Neural crest cell (in vitro differentiated cells): ENCODE measurements around the gene LYZL1. TPM values are rescaled to one million over a fixed set of nuclear protein-coding genes. Genes with fewer than 3 reads are reported as not detected.
"Not testable (repeated sequence)": the region's sequence is repeated elsewhere in the genome, so short reads cannot be mapped to it uniquely, and the experiment has no call there.

Experiments
- DNase-seq: peaks from one replicate; pipeline ENCODE4 v3.0.0; 2021; ENCODE audit warnings: low read depth, mixed read lengths, low spot score
- H3K27ac Mint-ChIP-seq: one replicate; pipeline ENCODE4 v1.8.0; 2021; ENCODE audit warnings: mild to moderate bottlenecking, mixed read lengths; ENCODE audit not compliant: unreplicated experiment
- H3K27me3 Mint-ChIP-seq: 2 replicates; pipeline ENCODE4 v1.8.0; 2021; ENCODE audit warnings: low read depth, mild to moderate bottlenecking, mixed read lengths
- H3K36me3 Mint-ChIP-seq: 2 replicates; pipeline ENCODE4 v1.8.0; 2021; ENCODE audit warnings: low read depth, mild to moderate bottlenecking, mixed read lengths
- H3K4me1 Mint-ChIP-seq: 2 replicates; pipeline ENCODE4 v1.8.0; 2021; ENCODE audit warnings: mixed read lengths
- H3K4me3 Mint-ChIP-seq: one replicate; pipeline ENCODE4 v1.8.0; 2021; ENCODE audit warnings: mild to moderate bottlenecking, mixed read lengths
- H3K9me3 Mint-ChIP-seq: 2 replicates; pipeline ENCODE4 v1.8.0; 2021; ENCODE audit warnings: mixed read lengths
- CTCF ChIP-seq: fragments of 200-600 bp; sonication (generic); conservative IDR thresholded peaks from 2 replicates; pipeline ENCODE4 v1.5.0; 2021; ENCODE audit warnings: antibody characterized with exemption, mild to moderate bottlenecking
- total RNA-seq: library from RNA; stranded (reverse); gene quantifications from 2 replicates; pipeline ENCODE4 v1.2.1, GENCODE V29; 2021

LYZL1 gene
- total RNA-seq, 1 donor from 2014 or later: not detected

DNA sequence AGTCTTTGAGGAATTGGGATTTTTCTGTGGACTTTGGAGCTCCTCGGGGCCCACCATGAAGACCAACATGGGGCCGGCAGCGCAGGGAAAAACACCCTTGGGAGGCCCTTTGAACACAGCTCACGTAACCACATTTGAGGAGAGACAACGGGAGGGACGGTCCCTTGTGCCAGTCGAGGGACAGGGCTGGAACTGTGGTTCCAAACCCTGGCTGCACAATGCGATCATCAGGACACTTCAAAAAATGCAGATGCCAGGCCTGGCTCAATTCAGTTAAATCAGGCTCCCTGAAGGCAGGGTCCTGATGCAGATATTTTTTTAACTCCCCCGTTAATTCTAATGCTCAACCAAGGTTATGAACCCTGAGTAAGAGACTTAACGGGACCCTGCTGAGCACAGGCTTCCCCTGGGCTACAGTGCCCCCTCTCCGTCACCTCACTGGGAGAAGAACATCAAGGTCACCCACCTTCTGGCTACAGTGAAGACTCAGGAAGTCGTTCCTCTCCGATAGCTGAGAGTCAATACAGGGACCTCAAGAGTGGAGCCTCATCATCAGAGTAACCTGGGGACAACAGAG is 30.4 kb downstream of the LYZL1 start:
- no peak for DNase-seq
- Mint-ChIP-seq H3K36me3 (no peaks in the 10 kb centered on the region), H3K9me3 (no peaks in the 10 kb centered on the region), H3K4me1 (peaks cover 52% of the 10 kb centered on the region), H3K4me3 (no peak overlapping the region), H3K27me3 (no peaks in the 10 kb centered on the region), H3K27ac (no peak overlapping the region)
- TF ChIP-seq CTCF: no peak

DNA sequence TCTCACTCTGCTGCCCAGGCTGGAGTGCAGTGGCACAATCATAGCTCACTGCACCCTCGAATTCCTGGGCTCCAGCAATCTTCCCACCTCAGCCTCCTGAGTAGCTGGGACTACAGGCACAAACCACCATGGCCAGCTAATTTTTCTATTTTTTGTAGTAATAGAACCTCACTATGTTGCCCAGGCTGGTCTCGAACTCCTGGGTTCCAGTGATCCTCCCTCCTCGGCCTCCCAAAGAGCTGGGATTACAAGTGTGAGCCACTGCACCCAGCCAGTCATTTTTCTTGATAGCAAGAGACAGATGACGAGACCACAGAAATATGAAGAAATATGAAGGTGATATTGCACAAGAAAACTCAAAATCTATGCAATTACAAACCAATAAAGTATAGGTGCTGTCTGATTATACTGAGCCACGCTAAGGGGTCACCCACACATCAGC is 31.8 kb downstream of the LYZL1 start:
- not testable (repeated sequence) for H3K36me3 Mint-ChIP-seq, DNase-seq, H3K4me3 Mint-ChIP-seq, H3K27ac Mint-ChIP-seq, H3K27me3 Mint-ChIP-seq, H3K9me3 Mint-ChIP-seq
- peaks cover 53% of the 10 kb centered on the region for H3K4me1 Mint-ChIP-seq

DNA sequence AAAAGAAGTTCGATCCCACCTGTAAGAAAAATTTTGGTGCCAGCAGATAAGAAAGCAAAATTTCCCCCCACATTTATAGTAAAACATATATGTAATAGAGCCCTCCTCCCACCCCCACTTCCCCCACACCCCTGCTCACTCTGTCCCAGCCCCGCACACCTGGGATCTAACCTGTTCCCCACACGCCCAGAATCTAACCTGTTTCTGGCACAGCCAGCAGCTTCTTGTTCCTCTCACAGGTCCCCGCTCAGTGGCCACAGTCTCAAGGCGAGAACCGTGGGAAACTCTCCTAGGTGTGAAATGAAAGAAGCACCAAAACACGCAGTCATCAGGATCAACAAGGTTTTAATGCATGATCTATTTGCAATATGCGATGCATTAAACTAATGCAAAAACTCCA is 32.8 kb downstream of the LYZL1 start:
- Mint-ChIP-seq H3K27ac (no peak overlapping the region), H3K36me3 (no peaks in the 10 kb centered on the region), H3K4me1 (peaks cover 47% of the 10 kb centered on the region), H3K9me3 (no peaks in the 10 kb centered on the region), H3K4me3 (no peak overlapping the region), H3K27me3 (no peaks in the 10 kb centered on the region)
- no peak for DNase-seq
- TF ChIP-seq CTCF: no peak

GRCh38 chr10:29322918-29323317 is 34.0 kb downstream of the LYZL1 start:
- no peaks in the 10 kb centered on the region for H3K27me3 Mint-ChIP-seq
- no peak overlapping the region for H3K4me3 Mint-ChIP-seq
- peaks cover 36% of the 10 kb centered on the region for H3K4me1 Mint-ChIP-seq
- H3K9me3 Mint-ChIP-seq: no peaks in the 10 kb centered on the region
- no peak overlapping the region for H3K27ac Mint-ChIP-seq
- no peak for TF ChIP-seq CTCF
- DNase-seq: no peak
- H3K36me3 Mint-ChIP-seq: no peaks in the 10 kb centered on the region

GRCh38 chr10:29323367-29323766 is 34.5 kb downstream of the LYZL1 start:
- no peak for TF ChIP-seq CTCF
- no peaks in the 10 kb centered on the region for H3K27me3 Mint-ChIP-seq
- H3K27ac Mint-ChIP-seq: no peak overlapping the region
- H3K4me3 Mint-ChIP-seq: no peak overlapping the region
- no peaks in the 10 kb centered on the region for H3K36me3 Mint-ChIP-seq
- no peaks in the 10 kb centered on the region for H3K9me3 Mint-ChIP-seq
- peaks cover 32% of the 10 kb centered on the region for H3K4me1 Mint-ChIP-seq
- no peak for DNase-seq

- Mint-ChIP-seq H3K27me3 (no peaks in the 10 kb centered on the region), H3K4me3 (no peak overlapping the region), H3K27ac (no peak overlapping the region), H3K4me1 (peaks cover 28% of the 10 kb centered on the region), H3K9me3 (no peaks in the 10 kb centered on the region), H3K36me3 (no peaks in the 10 kb centered on the region)
- no peak for TF ChIP-seq CTCF
- DNase-seq: no peak
Measured at GRCh38 chr10:29324220-29324841, 35.5 kb downstream of the LYZL1 start.
